Mesenchymal stem cell (in vitro differentiated cells and primary cell): ENCODE results near the gene GPRASP3.

Experiments used
- DNase-seq: peaks from one replicate; pipeline ENCODE4 v3.0.0-alpha.2; 2013
- H2AFZ ChIP-seq: one replicate; pipeline ENCODE4 v1.6.1; 2013; ENCODE audit warnings: low read depth, mild to moderate bottlenecking, control low read depth, inconsistent platforms, low read length, moderate library complexity
- H2AK5ac ChIP-seq: 2 replicates; pipeline ENCODE4 v1.6.1; 2013; ENCODE audit warnings: low read length, moderate library complexity, mild to moderate bottlenecking, inconsistent platforms; ENCODE audit not compliant: severe bottlenecking
- H2BK120ac ChIP-seq: one replicate; pipeline ENCODE4 v1.6.1; 2013; ENCODE audit warnings: low read depth, mild to moderate bottlenecking, inconsistent platforms, low read length, moderate library complexity
- H2BK12ac ChIP-seq, 2 experiments: one replicate each; pipeline ENCODE4 v1.6.1; 2013; ENCODE audit warnings: inconsistent platforms in 2 of 2, low read length in 2 of 2, mild to moderate bottlenecking in 2 of 2, moderate library complexity in 2 of 2, control low read depth in 1 of 2
- H2BK15ac ChIP-seq: one replicate; pipeline ENCODE4 v1.6.1; 2013; ENCODE audit warnings: mild to moderate bottlenecking, low read depth, inconsistent platforms; ENCODE audit not compliant: poor library complexity, severe bottlenecking
- H2BK5ac ChIP-seq: 2 replicates; pipeline ENCODE4 v1.6.1; 2013; ENCODE audit warnings: low read depth, mild to moderate bottlenecking, low read length, control low read depth, inconsistent platforms; ENCODE audit not compliant: poor library complexity, severe bottlenecking
- H3K14ac ChIP-seq, 2 experiments: one replicate each; pipeline ENCODE4 v1.6.1; 2013; ENCODE audit warnings: inconsistent platforms in 2 of 2, low read length in 2 of 2, control low read depth in 1 of 2, mild to moderate bottlenecking in 1 of 2, moderate library complexity in 1 of 2
- H3K18ac ChIP-seq, 2 experiments: one replicate each; pipeline ENCODE4 v1.6.1; 2013; ENCODE audit warnings: inconsistent platforms in 2 of 2, low read length in 2 of 2, control low read depth in 1 of 2, low read depth in 1 of 2, mild to moderate bottlenecking in 1 of 2
- H3K23ac ChIP-seq, 2 experiments: one replicate each; pipeline ENCODE4 v1.6.1; 2013; ENCODE audit warnings: inconsistent platforms in 2 of 2, low read length in 2 of 2, mild to moderate bottlenecking in 2 of 2, moderate library complexity in 2 of 2, control low read depth in 1 of 2
- H3K27ac ChIP-seq: 2 replicates; pipeline ENCODE4 v1.5.1; 2013; ENCODE audit warnings: mild to moderate bottlenecking, moderate library complexity, low read length, control low read depth, inconsistent platforms; ENCODE audit not compliant: poor library complexity, severe bottlenecking
- H3K27me3 ChIP-seq, 2 experiments: 2 replicates each; pipeline versions ENCODE4 v1.6.1 to v1.7.0; 2013; ENCODE audit warnings: low read length in 2 of 2, mild to moderate bottlenecking in 2 of 2, moderate library complexity in 2 of 2, control low read depth in 1 of 2, inconsistent platforms in 1 of 2; ENCODE audit not compliant: control insufficient read depth in 1 of 2, insufficient read depth in 1 of 2
- H3K36me3 ChIP-seq, 2 experiments: 2 replicates each; pipeline versions ENCODE4 v1.6.1 to v1.7.0; 2013; ENCODE audit warnings: low read length in 2 of 2, control low read depth in 1 of 2, inconsistent platforms in 1 of 2, low read depth in 1 of 2, mild to moderate bottlenecking in 1 of 2; ENCODE audit not compliant: insufficient read depth in 2 of 2, control insufficient read depth in 1 of 2
- H3K4ac ChIP-seq, 2 experiments: one replicate each; pipeline ENCODE4 v1.6.1; 2013; ENCODE audit warnings: inconsistent platforms in 2 of 2, low read length in 2 of 2, mild to moderate bottlenecking in 2 of 2, moderate library complexity in 2 of 2, control low read depth in 1 of 2, low read depth in 1 of 2
- H3K4me1 ChIP-seq: 2 replicates; pipeline ENCODE4 v1.6.1; 2013; ENCODE audit warnings: low read depth, low read length, control low read depth; ENCODE audit not compliant: control insufficient read depth, insufficient read depth
- H3K4me2 ChIP-seq: 2 replicates; pipeline ENCODE4 v1.6.1; 2013; ENCODE audit warnings: low read length, mild to moderate bottlenecking, inconsistent platforms; ENCODE audit not compliant: poor library complexity, severe bottlenecking
- H3K4me3 ChIP-seq, 2 experiments: 2 replicates each; pipeline versions ENCODE4 v1.5.1 to v1.7.0; 2013; ENCODE audit warnings: low read length in 2 of 2, mild to moderate bottlenecking in 2 of 2, control low read depth in 1 of 2, low read depth in 1 of 2; ENCODE audit not compliant: insufficient read depth in 1 of 2
- H3K79me1 ChIP-seq: replicated peaks from 2 replicates; pipeline ENCODE4 v1.6.1; 2013; ENCODE audit warnings: mild to moderate bottlenecking, control low read depth, low read length, inconsistent platforms; ENCODE audit not compliant: poor library complexity, severe bottlenecking
- H3K9ac ChIP-seq: 2 replicates; pipeline ENCODE4 v1.7.0; 2013; ENCODE audit warnings: mild to moderate bottlenecking, low read length, moderate library complexity
- H3K9me3 ChIP-seq: 2 replicates; pipeline ENCODE4 v1.7.0; 2013; ENCODE audit warnings: mild to moderate bottlenecking, low read length; ENCODE audit not compliant: control insufficient read depth
- H4K8ac ChIP-seq: one replicate; pipeline ENCODE4 v1.6.1; 2013; ENCODE audit warnings: inconsistent platforms, mild to moderate bottlenecking, low read length, moderate library complexity
- H4K91ac ChIP-seq: one replicate; pipeline ENCODE4 v1.6.1; 2013; ENCODE audit warnings: mild to moderate bottlenecking, low read length, inconsistent platforms
- WGBS: methylation state at CpG from one replicate; pipeline ENCODE4 v1.1.7; 2013; ENCODE audit warnings: mixed read lengths; 5-methylcytosine and 5-hydroxymethylcytosine counted together

GPRASP3 gene

GRCh38 chrX:102694749-102695148, 25.8 kb upstream of the GPRASP3 start:
- H3K23ac ChIP-seq, result no peak overlapping the region
- no peak for DNase-seq
- H2BK12ac ChIP-seq, result no peak overlapping the region
- no peak overlapping the region for H2BK5ac ChIP-seq
- no peaks in the 10 kb centered on the region for H3K9me3 ChIP-seq
- H3K4me3 ChIP-seq, result no peak overlapping the region
- H2AFZ ChIP-seq, result no peak overlapping the region
- H2BK120ac ChIP-seq, result no peak overlapping the region
- H4K8ac ChIP-seq, result no peak overlapping the region
- H3K4me1 ChIP-seq, result no peaks in the 10 kb centered on the region
- H2AK5ac ChIP-seq, result no peak overlapping the region
- no peak overlapping the region for H3K9ac ChIP-seq
- H3K27me3 ChIP-seq, result no peaks in the 10 kb centered on the region
- no peak overlapping the region for H3K14ac ChIP-seq
- H4K91ac ChIP-seq, result no peak overlapping the region
- H2BK15ac ChIP-seq, result no peak overlapping the region
- peaks cover 4% of the 10 kb centered on the region for H3K79me1 ChIP-seq
- H3K27ac ChIP-seq, result no peak overlapping the region
- no peak overlapping the region for H3K4ac ChIP-seq
- 97% methylated on average over 2 of the region's 3 CpGs for WGBS
- no peak overlapping the region for H3K18ac ChIP-seq
- no peaks in the 10 kb centered on the region for H3K36me3 ChIP-seq
- H3K4me2 ChIP-seq, result no peak overlapping the region

- H3K4me3 ChIP-seq, result no peak overlapping the region
- H3K79me1 ChIP-seq, result peaks cover 4% of the 10 kb centered on the region
These were observed 24.2 kb upstream of the GPRASP3 start for GRCh38 chrX:102696306-102696705.

GRCh38 chrX:102697494-102697893, 23.0 kb upstream of the GPRASP3 start:
- no peaks in the 10 kb centered on the region for H3K27me3 ChIP-seq
- H2AK5ac ChIP-seq, result no peak overlapping the region
- no peak overlapping the region for H2BK120ac ChIP-seq
- H3K4me3 ChIP-seq, result no peak overlapping the region
- H2AFZ ChIP-seq, result no peak overlapping the region
- no peak overlapping the region for H3K9ac ChIP-seq
- H3K18ac ChIP-seq, result no peak overlapping the region
- H4K91ac ChIP-seq, result no peak overlapping the region
- no peaks in the 10 kb centered on the region for H3K36me3 ChIP-seq
- H3K4me1 ChIP-seq, result no peaks in the 10 kb centered on the region
- no peak overlapping the region for H3K4ac ChIP-seq
- no peak overlapping the region for H3K23ac ChIP-seq
- H3K4me2 ChIP-seq, result no peak overlapping the region
- H3K79me1 ChIP-seq, result peaks cover 4% of the 10 kb centered on the region
- no peak overlapping the region for H2BK5ac ChIP-seq
- H3K27ac ChIP-seq, result no peak overlapping the region
- H2BK15ac ChIP-seq, result no peak overlapping the region
- H3K14ac ChIP-seq, result no peak overlapping the region
- no peak for DNase-seq
- no peaks in the 10 kb centered on the region for H3K9me3 ChIP-seq
- no peak overlapping the region for H4K8ac ChIP-seq
- H2BK12ac ChIP-seq, result no peak overlapping the region

More at GRCh38 chrX:102696306-102696705, 24.2 kb upstream of the GPRASP3 start:
- no peaks in the 10 kb centered on the region for H3K4me1 ChIP-seq
- H2AK5ac ChIP-seq, result no peak overlapping the region
- H3K4ac ChIP-seq, result no peak overlapping the region
- no peak overlapping the region for H2BK120ac ChIP-seq
- H3K18ac ChIP-seq, result no peak overlapping the region
- no peaks in the 10 kb centered on the region for H3K9me3 ChIP-seq
- DNase-seq, result no peak
- H3K14ac ChIP-seq, result no peak overlapping the region
- H3K23ac ChIP-seq, result no peak overlapping the region
- H3K9ac ChIP-seq, result no peak overlapping the region
- H2BK15ac ChIP-seq, result no peak overlapping the region
- no peaks in the 10 kb centered on the region for H3K36me3 ChIP-seq
- H2AFZ ChIP-seq, result no peak overlapping the region
- H4K91ac ChIP-seq, result no peak overlapping the region
- no peaks in the 10 kb centered on the region for H3K27me3 ChIP-seq
- H2BK12ac ChIP-seq, result no peak overlapping the region
- no peak overlapping the region for H2BK5ac ChIP-seq
- H4K8ac ChIP-seq, result no peak overlapping the region
- no peak overlapping the region for H3K27ac ChIP-seq
- H3K4me2 ChIP-seq, result no peak overlapping the region

DNA sequence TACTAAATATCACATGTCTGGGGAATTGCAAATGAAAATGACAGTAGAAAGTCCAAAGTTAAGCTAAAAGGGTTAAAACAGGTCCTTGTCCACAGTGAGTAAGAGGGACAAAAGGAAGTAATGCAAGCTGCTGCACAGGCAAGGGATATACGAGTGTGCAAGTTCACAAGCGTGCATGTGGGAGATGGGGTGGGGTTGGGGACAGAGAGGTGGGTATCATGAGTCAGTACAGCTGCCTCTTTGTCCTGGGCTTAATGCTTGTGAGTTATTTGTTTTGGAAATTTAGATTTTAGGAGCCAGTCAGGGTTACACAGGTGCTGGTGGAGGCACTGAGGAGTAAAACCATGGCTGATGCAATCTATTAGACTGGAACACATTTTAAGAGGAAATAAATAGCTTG, 11.6 kb upstream of the GPRASP3 start:
- H3K36me3 ChIP-seq, result peaks cover 0 to 3% of the 10 kb centered on the region in 2 experiments
- no peak overlapping the region for H3K4me3 ChIP-seq
- no peak overlapping the region for H2BK15ac ChIP-seq
- peaks cover 2% of the 10 kb centered on the region for H3K4me1 ChIP-seq
- no peak overlapping the region for H4K8ac ChIP-seq
- peaks cover 0 to 7% of the 10 kb centered on the region in 2 experiments for H3K27me3 ChIP-seq
- H3K14ac ChIP-seq, result no peak overlapping the region
- H3K79me1 ChIP-seq, result peaks cover 9% of the 10 kb centered on the region
- no peaks in the 10 kb centered on the region for H3K9me3 ChIP-seq
- no peak overlapping the region for H3K9ac ChIP-seq
- H3K4me2 ChIP-seq, result no peak overlapping the region
- no peak for DNase-seq
- no peak overlapping the region for H2AK5ac ChIP-seq
- no peak overlapping the region for H3K18ac ChIP-seq
- no peak overlapping the region for H2AFZ ChIP-seq
- H2BK5ac ChIP-seq, result no peak overlapping the region
- no peak overlapping the region for H3K27ac ChIP-seq
- no peak overlapping the region for H3K23ac ChIP-seq
- H2BK120ac ChIP-seq, result no peak overlapping the region
- H3K4ac ChIP-seq, result no peak overlapping the region
- 68% methylated on average over 2 of the region's 2 CpGs for WGBS
- no peak overlapping the region for H4K91ac ChIP-seq
- no peak overlapping the region for H2BK12ac ChIP-seq
